GM12892 (cell line): ENCODE measurements around the gene RBM33.

Source experiments
- POLR2AphosphoS5 ChIP-seq: IDR thresholded peaks from 2 replicates; pipeline ENCODE4 v1.6.1; 2011; ENCODE audit warnings: low read depth, low read length, control low read depth
- TAF1 ChIP-seq: IDR thresholded peaks from 2 replicates; pipeline ENCODE4 v1.6.1; 2011; ENCODE audit warnings: low read depth, mild to moderate bottlenecking, control low read depth, low read length, borderline replicate concordance

GRCh38 chr7:155750255-155751125 is 106.0 kb downstream of the RBM33 start:
- TF ChIP-seq TAF1 (no peak), POLR2AphosphoS5 (no peak)
